Rectal smooth muscle tissue (tissue), 1 donor: ENCODE data around the gene CEACAM18.

Experiments used
- H3K27ac ChIP-seq: one replicate; pipeline ENCODE4 v1.7.0; 2013; ENCODE audit warnings: low read depth, low read length, inconsistent platforms
- H3K27me3 ChIP-seq: one replicate; pipeline ENCODE4 v1.7.0; 2013; ENCODE audit warnings: low read length; ENCODE audit not compliant: control insufficient read depth, insufficient read depth
- H3K36me3 ChIP-seq: one replicate; pipeline ENCODE4 v1.7.0; 2013; ENCODE audit warnings: low read length; ENCODE audit not compliant: control insufficient read depth, insufficient read depth
- H3K4me1 ChIP-seq: one replicate; pipeline ENCODE4 v1.7.0; 2013; ENCODE audit warnings: low read length; ENCODE audit not compliant: control insufficient read depth, insufficient read depth
- H3K4me3 ChIP-seq: one replicate; pipeline ENCODE4 v1.7.0; 2013; ENCODE audit warnings: low read length
- H3K9ac ChIP-seq: one replicate; pipeline ENCODE4 v1.7.0; 2013; ENCODE audit warnings: low read length

Gene CEACAM18

DNA sequence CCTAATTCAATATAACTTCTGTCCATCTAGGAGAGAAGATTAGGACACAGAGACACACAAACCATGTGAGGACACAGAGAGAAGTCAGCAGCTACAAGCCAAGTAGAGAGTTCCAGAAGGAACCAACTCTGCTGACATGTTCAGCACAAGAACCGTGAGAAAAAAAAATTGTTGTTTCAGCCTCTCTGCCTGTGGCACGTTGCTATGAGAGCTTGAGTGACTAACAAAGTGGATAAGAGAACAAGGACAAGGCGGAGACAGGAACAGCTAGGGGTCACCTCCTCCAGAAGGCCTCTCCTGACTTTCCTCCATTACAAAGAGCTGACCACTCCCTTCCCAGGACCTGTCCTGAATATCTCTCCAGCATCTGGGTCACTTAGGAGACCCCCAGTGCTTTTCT is 28.9 kb downstream of the CEACAM18 start:
- Histone ChIP-seq H3K4me1 (no peaks in the 10 kb centered on the region), H3K36me3 (no peaks in the 10 kb centered on the region), H3K27ac (no peak overlapping the region), H3K4me3 (no peak overlapping the region), H3K27me3 (no peaks in the 10 kb centered on the region), H3K9ac (no peak overlapping the region)

DNA sequence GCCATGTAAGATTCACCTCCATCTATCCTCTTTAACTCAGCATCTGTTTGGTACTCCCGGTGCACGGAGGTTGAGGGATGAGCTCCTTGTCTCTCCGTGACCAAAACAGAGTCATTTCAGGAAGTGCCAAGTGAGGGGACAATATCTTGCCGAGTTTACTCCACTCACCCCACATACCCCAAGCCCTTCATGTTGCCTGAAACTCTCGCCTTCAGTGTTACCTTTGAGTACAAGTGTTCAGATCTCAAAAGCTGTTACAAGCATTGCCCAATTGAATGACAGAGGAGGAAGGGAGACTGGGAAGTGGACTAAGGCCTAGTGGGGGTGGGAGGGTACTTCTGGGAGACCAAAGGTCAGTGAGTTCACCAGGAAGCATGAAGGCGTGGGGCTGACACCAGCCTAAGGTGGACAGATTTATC is 29.3 kb downstream of the CEACAM18 start:
- Histone ChIP-seq H3K27ac (no peak overlapping the region), H3K4me1 (no peaks in the 10 kb centered on the region), H3K9ac (no peak overlapping the region), H3K27me3 (no peaks in the 10 kb centered on the region), H3K36me3 (no peaks in the 10 kb centered on the region), H3K4me3 (no peak overlapping the region)

DNA sequence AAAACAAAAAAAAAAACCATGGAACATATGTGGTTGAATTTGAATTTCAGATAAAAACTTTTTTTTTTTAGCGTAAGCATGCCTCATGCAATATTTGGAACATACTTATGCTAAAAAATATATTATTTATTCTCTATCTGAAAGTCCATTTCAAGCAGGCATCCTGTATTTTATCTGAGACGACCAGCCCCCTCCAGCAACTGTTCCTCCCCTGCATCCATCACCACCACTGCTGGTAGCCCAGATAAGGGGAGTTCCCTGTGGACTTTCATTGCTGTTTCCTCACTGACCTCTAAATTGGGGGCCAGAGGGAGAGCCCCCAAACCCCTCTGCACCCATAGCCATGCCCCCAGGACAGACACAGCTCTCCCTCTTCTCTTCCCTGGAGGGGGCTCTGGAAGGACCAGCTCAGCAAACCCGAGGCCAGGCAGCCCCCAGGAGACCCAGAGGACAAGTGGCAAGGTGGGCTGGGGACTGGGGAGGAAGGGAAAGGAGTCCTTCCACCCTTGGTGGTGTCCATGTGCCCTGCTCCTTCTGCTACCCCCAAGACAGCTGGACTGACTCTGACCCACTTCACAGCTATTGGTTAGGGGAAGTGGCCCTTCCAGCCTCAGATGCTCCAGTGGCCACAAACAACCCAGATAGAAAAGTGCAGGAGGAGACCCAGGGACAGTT is 29.9 kb downstream of the CEACAM18 start:
- Histone ChIP-seq H3K27ac (no peak overlapping the region), H3K4me3 (no peak overlapping the region), H3K36me3 (no peaks in the 10 kb centered on the region), H3K4me1 (no peaks in the 10 kb centered on the region), H3K27me3 (no peaks in the 10 kb centered on the region), H3K9ac (no peak overlapping the region)

DNA sequence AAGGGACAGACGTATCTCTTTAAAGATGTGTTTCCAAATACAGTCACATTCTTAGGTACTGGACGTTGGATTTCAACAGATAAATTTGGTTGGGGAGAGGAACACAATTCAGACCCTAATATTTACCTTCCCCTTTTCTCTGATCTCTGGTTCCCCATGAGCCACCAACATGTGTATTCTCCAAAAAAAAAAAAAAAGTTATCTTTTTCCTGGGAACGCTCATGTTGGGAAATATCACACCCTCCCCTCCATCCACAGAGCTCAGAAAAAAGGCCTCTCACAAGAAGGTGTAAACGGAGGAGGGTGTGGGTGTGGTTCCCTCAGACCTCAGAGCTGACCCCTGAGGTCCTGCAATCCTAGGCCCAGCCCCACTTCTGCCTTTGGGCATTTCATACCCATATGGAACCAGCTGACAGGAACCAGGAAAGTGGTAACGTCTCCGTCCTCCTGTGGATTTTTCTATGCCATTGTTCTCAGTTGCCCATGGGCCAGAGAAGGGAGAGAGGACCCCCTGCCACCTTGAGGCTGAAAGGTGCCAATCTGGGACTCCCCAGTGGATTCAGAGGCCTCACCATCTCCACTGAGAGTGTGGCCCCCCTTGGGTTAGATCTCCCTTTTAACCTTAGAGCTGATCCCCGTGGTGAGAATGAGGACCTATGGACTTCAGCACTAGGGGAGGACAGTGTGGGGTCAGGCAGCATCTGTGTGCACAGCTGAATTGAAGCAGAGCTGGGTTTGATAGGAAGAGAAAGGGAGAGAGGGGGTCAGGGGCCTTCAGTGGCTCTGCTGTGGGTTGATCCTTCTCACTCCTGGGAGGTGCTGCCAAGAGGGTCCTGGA is 31.7 kb downstream of the CEACAM18 start:
- Histone ChIP-seq H3K4me3 (no peak overlapping the region), H3K4me1 (no peaks in the 10 kb centered on the region), H3K36me3 (no peaks in the 10 kb centered on the region), H3K27ac (no peak overlapping the region), H3K9ac (no peak overlapping the region), H3K27me3 (no peaks in the 10 kb centered on the region)

DNA sequence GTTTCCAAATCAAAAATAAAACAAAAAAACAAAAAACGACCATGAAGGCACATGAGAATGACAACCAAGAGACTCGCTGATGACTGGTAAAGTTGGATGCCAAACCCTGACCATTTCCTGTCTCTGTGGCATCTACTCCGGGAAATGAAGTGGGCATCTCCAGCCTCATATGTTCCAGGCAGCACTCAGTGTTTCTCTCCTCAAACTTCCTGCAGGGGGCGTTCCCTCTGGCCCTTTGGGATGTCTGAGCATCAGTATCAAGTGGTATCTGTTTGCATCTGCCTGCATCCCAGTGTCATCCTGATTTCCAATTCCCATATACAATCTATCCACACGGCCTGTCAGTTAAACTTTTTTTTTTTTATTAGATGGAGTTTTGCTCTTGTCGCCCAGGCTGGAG is 33.0 kb downstream of the CEACAM18 start:
- no peaks in the 10 kb centered on the region for H3K27me3 ChIP-seq
- no peak overlapping the region for H3K27ac ChIP-seq
- no peak overlapping the region for H3K9ac ChIP-seq
- no peak overlapping the region for H3K4me3 ChIP-seq
- H3K4me1 ChIP-seq: no peaks in the 10 kb centered on the region
- no peaks in the 10 kb centered on the region for H3K36me3 ChIP-seq

DNA sequence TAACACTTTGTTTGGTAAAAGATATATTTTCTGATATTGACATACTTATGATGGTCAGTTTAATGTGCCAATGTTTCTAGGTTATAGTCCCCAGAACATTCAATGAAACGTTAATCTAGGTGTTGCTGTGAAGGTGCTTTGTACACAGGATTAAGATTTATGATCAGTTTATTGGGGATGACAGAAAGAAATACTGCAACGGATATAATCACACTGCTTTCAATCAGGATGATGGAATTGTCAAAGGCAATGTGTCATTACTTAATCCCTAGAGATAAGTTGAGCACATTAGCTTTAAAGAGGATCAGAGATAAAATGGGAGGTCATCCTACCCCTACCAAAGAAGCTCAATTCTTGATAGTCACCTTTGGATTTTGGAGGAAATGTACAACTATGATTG is 35.6 kb downstream of the CEACAM18 start:
- Histone ChIP-seq H3K36me3 (no peaks in the 10 kb centered on the region), H3K27me3 (no peaks in the 10 kb centered on the region), H3K4me3 (no peak overlapping the region), H3K27ac (no peak overlapping the region), H3K9ac (no peak overlapping the region), H3K4me1 (no peaks in the 10 kb centered on the region)

DNA sequence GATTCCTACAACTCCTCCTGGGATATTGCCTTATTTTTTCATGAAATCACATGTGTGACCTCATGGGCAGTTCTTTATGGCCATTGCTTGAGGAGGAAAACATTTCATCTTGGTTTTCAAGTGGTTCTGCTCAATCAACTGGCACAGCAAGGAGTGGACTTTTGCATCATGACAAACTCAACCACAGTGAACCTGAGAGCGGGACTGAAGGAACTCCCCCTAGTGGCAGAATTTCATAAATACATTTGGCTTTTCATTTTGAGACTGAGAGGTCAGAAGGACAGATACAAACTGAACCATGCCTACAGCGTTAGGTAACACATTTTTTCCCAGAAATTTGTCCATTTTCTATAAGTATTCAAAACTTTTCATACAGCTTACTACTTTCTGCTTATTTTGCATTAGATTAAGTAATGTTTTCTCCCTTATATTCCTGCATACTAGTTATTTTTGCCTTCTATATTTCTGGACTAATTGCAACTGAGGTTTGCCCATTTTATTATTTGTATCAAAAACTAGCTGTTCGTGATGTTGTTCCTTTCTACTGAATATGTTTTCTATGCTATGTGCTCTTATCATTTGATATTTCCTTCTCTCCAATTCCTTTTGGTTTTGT is 36.6 kb downstream of the CEACAM18 start:
- no peaks in the 10 kb centered on the region for H3K36me3 ChIP-seq
- no peaks in the 10 kb centered on the region for H3K27me3 ChIP-seq
- H3K4me3 ChIP-seq: no peak overlapping the region

DNA sequence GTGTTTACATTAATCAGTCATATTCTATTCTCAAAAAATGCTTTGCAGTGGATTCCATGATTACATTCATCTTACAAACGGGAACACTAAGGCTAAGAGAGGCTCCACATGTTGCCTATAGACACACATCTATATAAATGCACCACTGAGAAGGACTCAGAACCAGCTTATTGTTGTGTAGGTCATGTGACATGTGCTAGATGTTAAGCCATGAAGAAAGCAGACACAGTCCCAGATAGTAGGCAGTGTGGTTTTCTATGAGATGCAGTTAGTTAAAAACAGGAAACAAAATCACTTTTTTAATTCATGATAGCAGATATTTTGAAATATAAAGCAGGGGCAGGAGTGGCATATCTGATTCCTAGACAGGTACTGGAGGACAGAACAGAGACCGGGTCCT is 42.4 kb downstream of the CEACAM18 start:
- H3K4me3 ChIP-seq: no peak overlapping the region
- no peak overlapping the region for H3K9ac ChIP-seq
- H3K36me3 ChIP-seq: no peaks in the 10 kb centered on the region
- no peak overlapping the region for H3K27ac ChIP-seq
- H3K27me3 ChIP-seq: no peaks in the 10 kb centered on the region
- no peaks in the 10 kb centered on the region for H3K4me1 ChIP-seq

More for the DNA sequence above, 36.6 kb downstream of the CEACAM18 start:
- H3K9ac ChIP-seq: no peak overlapping the region
- no peaks in the 10 kb centered on the region for H3K4me1 ChIP-seq
- no peak overlapping the region for H3K27ac ChIP-seq

DNA sequence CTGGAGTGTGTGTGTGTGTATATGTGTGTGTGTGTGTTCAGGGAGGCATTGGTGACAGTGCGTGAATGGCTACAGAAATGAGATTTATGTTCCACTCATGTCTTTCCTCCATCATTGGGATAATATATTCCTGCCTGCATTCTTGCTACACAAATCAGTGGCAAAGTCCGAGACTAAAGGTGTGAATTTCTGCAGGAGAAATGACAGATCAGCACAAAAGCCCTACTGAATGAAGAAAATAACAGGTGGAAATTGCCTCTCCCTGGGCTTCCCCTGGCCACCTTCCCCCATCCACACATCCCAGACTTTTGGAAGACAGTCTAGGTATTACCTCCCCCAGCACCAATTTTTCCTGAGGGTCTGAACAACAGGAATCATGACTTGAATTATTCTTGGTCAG is 43.0 kb downstream of the CEACAM18 start:
- Histone ChIP-seq H3K36me3 (no peaks in the 10 kb centered on the region), H3K9ac (no peak overlapping the region), H3K4me1 (no peaks in the 10 kb centered on the region), H3K27me3 (no peaks in the 10 kb centered on the region), H3K27ac (no peak overlapping the region), H3K4me3 (no peak overlapping the region)

DNA sequence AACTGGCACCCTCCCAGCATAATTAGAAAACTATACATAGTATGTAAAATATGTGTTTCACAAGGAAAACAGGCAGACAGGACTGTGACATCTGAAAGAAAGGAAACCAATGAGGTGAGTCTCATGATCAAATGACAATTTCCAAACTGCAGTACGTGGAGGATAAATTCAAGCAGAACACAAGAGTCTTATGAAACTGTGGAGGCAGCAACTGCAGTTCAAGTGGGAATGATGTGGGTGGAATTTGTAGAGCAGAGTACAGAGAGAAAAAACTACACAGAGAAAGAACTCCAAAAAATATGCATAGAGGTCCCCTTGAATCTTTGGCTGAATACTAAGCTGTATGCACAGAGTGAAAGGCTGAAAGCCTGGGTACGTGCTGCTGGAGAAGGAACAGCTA is 43.4 kb downstream of the CEACAM18 start:
- H3K9ac ChIP-seq: no peak overlapping the region
- H3K27me3 ChIP-seq: no peaks in the 10 kb centered on the region
- H3K27ac ChIP-seq: no peak overlapping the region
- H3K4me3 ChIP-seq: no peak overlapping the region
- H3K36me3 ChIP-seq: no peaks in the 10 kb centered on the region
- no peaks in the 10 kb centered on the region for H3K4me1 ChIP-seq

DNA sequence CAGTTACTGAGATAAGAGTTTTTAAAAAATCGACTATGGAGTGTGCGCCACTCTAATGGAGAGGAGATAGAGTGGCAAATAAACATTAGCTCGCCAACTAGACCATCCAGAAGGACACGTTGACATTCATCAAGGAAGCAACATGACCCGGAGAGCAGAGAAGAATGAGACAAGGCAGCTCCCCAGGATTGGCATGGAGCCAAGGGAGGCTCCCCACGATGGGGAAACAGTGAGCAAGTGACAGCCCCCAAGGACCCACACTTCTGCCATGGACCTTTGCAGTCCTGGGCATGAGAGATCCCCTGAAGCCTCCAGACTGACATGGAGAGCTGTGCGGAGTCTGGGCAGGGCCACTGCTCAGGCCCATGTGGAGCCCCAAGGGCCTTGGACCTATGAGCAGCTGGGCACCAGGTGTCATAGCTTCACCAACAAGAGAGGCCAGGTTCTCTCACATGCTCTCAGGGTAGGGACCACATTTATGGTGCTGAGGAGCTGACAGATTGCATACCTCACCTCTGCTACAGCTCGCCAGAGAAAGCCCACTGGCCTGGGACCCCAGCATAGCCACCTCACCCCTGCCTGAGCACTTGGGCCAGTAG is 46.4 kb downstream of the CEACAM18 start:
- H3K9ac ChIP-seq: no peak overlapping the region
- no peak overlapping the region for H3K4me3 ChIP-seq
- no peak overlapping the region for H3K27ac ChIP-seq
- no peaks in the 10 kb centered on the region for H3K27me3 ChIP-seq
- H3K36me3 ChIP-seq: no peaks in the 10 kb centered on the region
- no peaks in the 10 kb centered on the region for H3K4me1 ChIP-seq

DNA sequence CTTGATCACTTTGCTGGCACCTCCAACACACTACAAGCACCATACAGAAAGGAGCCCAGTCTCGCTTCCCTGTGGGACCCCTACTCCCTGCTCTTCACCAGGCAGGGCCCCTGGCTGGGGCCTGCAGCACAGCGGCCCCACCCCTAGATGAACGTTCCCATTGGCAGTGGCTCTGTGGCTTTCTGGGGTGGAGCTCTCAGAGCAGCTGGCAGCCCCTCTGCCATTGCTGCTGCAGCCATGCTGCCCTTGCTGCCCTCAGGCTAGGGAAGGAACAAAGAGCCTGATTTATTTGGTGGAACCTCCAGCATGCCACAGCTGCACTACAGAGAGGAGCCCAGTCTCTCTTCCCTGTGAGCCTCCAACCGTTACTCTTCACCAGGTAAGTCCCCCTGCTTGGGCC is 47.3 kb downstream of the CEACAM18 start:
- Histone ChIP-seq H3K9ac (no peak overlapping the region), H3K27ac (no peak overlapping the region), H3K4me1 (no peaks in the 10 kb centered on the region), H3K27me3 (peaks cover 2% of the 10 kb centered on the region), H3K4me3 (no peak overlapping the region), H3K36me3 (no peaks in the 10 kb centered on the region)
